ENCODE measurements around the gene RBMS3. TPM values are rescaled to one million over a fixed set of nuclear protein-coding genes. Genes with fewer than 3 reads are reported as not detected.

The RBMS3 gene
- total RNA-seq, 4 donors from 2014 or later: 3.8 to 18.7 (median 14.6) TPM

- TF ChIP-seq EP300 (IDR thresholded peaks at IDR 0.05; ENCODE audit: low read depth) (no peak), POLR2AphosphoS5 (IDR thresholded peaks at IDR 0.05) (no peak), CTCF (IDR thresholded peaks at IDR 0.05) (no peak), POLR2A (IDR thresholded peaks at IDR 0.05) (no peak)
- intact Hi-C loops (cut with DNase I; ENCODE audit: low total_unique reads): no loop called here
Observed at GRCh38 chr3:29277249-29277648, 3.6 kb upstream of the RBMS3 start.

DNA sequence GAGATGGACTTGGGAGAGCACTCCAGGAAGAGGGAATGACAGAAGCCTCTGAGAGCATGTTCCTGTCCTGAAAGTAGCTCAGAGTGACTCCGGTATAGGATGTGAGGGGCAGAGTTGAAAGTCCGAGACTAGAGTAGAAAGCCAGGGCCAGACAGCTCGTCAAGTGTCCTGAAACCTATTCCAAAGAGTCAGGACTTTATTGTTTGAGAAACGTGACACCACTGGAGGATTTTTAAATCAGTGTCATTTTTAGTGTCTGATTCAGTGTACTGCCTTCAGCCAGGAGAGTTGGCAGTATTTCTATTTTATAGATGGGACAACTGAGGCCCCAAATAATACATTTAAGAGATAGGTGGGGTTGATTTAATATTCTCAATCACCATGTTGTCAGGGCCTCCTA is 1.6 kb upstream of the RBMS3 start:
- H3K4me3 ChIP-seq: peak overlapping the region in 1 of 4 donors; percentile 49
- TF ChIP-seq CTCF (IDR thresholded peaks at IDR 0.05) (no peak), EP300 (IDR thresholded peaks at IDR 0.05; ENCODE audit: low read depth) (no peak), POLR2A (IDR thresholded peaks at IDR 0.05) (no peak), POLR2AphosphoS5 (IDR thresholded peaks at IDR 0.05) (no peak)
- 72 to 75% methylated on average over 3 to 4 of the region's 4 CpGs for WGBS, 2 donors (ENCODE audit: low coverage in 1 of 2)
- in situ Hi-C loops (cut with MboI; ENCODE audit: low pct_ligation_motif_present in 1 of 4, low pct_unique_long_range_greater_than_20kb in 1 of 4, low sequenced_read_pairs in 3 of 4) (loop anchor here in 1 of 4 donors (25.0 kb wide), 1 partner anchor 483 kb away; no protein-coding TSS in a partner anchor), intact Hi-C loops (cut with DNase I; ENCODE audit: low total_unique reads) (no loop called here)
- no peaks in the 10 kb centered on the region for H3K9me3 ChIP-seq
- H3K27me3 ChIP-seq: no peaks in the 10 kb centered on the region
- H3K36me3 ChIP-seq: no peaks in the 10 kb centered on the region
- H3K4me1 ChIP-seq: peaks cover 0 to 7% (median 3%) of the 10 kb centered on the region in 4 donors
- DNase-seq: no peak
- peak overlapping the region; percentile 78 to 87 (median 80) for H3K27ac ChIP-seq

More at GRCh38 chr3:29277249-29277648, 3.6 kb upstream of the RBMS3 start:
- Histone ChIP-seq H3K27me3 (no peaks in the 10 kb centered on the region), H3K36me3 (no peaks in the 10 kb centered on the region), H3K4me3 (no peak overlapping the region), H3K27ac (no peak overlapping the region), H3K9me3 (no peaks in the 10 kb centered on the region), H3K4me1 (peaks cover 0 to 7% (median 3%) of the 10 kb centered on the region in 4 donors)
- 95 to 98% methylated on average over 6 of the region's 6 CpGs for WGBS, 2 donors (ENCODE audit: low coverage in 1 of 2)
- no peak for DNase-seq
- in situ Hi-C loops (cut with MboI; ENCODE audit: low pct_ligation_motif_present in 1 of 4, low pct_unique_long_range_greater_than_20kb in 1 of 4, low sequenced_read_pairs in 3 of 4): loop anchor here in 1 of 4 donors (25.0 kb wide), 1 partner anchor 485 kb away; no protein-coding TSS in a partner anchor

DNA sequence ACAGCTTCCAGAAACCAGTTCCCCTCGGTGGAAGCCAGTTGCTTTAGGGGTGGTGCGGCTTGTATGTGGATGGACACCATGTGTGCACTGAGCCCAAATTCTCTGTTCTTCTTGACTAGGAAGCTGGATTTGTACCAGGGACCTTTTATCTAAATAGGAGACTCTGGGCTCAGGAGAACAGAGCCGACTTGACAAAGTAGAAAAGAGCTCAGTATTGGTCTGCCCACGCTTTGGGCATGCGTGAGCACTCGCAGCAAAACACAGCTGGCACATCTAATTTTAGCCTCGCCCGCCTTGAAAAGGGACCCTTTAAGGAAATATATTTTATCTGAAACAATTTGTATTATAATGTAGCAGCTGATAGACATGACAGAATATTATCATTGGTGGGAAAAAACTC is 1.1 kb upstream of the RBMS3 start:
- Histone ChIP-seq H3K27ac (peak overlapping the region; percentile 78 to 87 (median 80)), H3K36me3 (no peaks in the 10 kb centered on the region), H3K9me3 (no peaks in the 10 kb centered on the region), H3K27me3 (no peaks in the 10 kb centered on the region), H3K4me1 (peaks cover 0 to 7% (median 3%) of the 10 kb centered on the region in 4 donors), H3K4me3 (peak overlapping the region in 2 of 4 donors; percentile 34 to 49)
- intact Hi-C loops (cut with DNase I; ENCODE audit: low total_unique reads) (no loop called here), in situ Hi-C loops (cut with MboI; ENCODE audit: low pct_ligation_motif_present in 1 of 4, low pct_unique_long_range_greater_than_20kb in 1 of 4, low sequenced_read_pairs in 3 of 4) (loop anchor here in 1 of 4 donors (25.0 kb wide), 1 partner anchor 482 kb away; no protein-coding TSS in a partner anchor)
- no peak for DNase-seq
- no peak for TF ChIP-seq POLR2AphosphoS5 (IDR thresholded peaks at IDR 0.05)
- TF ChIP-seq EP300 (IDR thresholded peaks at IDR 0.05; ENCODE audit: low read depth): no peak
- no peak for TF ChIP-seq POLR2A (IDR thresholded peaks at IDR 0.05)
- TF ChIP-seq CTCF (IDR thresholded peaks at IDR 0.05): no peak
- 53 to 74% methylated on average over 8 of the region's 8 CpGs for WGBS, 2 donors (ENCODE audit: low coverage in 1 of 2)

DNA sequence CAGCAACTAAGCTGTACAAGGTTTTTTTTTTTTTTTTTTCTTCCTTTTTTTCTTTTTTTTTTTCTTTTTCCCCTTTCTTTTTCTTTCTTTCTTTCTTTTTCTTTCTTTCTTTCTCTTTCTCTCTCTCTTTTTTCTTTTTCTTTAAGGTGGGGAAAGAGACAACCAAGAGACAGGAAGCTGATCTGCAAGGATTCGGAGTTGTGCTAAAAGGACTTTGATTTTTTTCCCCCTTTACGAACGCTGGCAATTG is 148 bp downstream of the RBMS3 start:
- intact Hi-C loops (cut with DNase I; ENCODE audit: low total_unique reads): no loop called here
- Histone ChIP-seq H3K4me1 (peaks cover 0 to 6% (median 2%) of the 10 kb centered on the region in 4 donors), H3K9me3 (no peaks in the 10 kb centered on the region), H3K27me3 (no peaks in the 10 kb centered on the region), H3K27ac (peak overlapping the region; percentile 78 to 87 (median 80)), H3K4me3 (peak overlapping the region; percentile 28 to 49 (median 35)), H3K36me3 (no peaks in the 10 kb centered on the region)
- in situ Hi-C loops (cut with MboI; ENCODE audit: low pct_ligation_motif_present in 1 of 4, low pct_unique_long_range_greater_than_20kb in 1 of 4, low sequenced_read_pairs in 3 of 4): loop anchor here in 1 of 4 donors (25.0 kb wide), 1 partner anchor 481 kb away; no protein-coding TSS in a partner anchor
- DNase-seq: no peak
- TF ChIP-seq EP300 (IDR thresholded peaks at IDR 0.05; ENCODE audit: low read depth): no peak
- TF ChIP-seq CTCF (IDR thresholded peaks at IDR 0.05): no peak
- no peak for TF ChIP-seq POLR2A (IDR thresholded peaks at IDR 0.05)
- TF ChIP-seq POLR2AphosphoS5 (IDR thresholded peaks at IDR 0.05): no peak
- 4 to 11% methylated on average over 3 of the region's 3 CpGs for WGBS, 2 donors (ENCODE audit: low coverage in 1 of 2)
